Vagina (tissue), 2 donors: ENCODE measurements around the gene TNFAIP8L1.

Experiments used
- POLR2A ChIP-seq, 2 donors: fragments of 450-650 bp; IDR thresholded peaks; one replicate each; pipeline ENCODE4 v1.6.1; 2017; ENCODE audit warnings: antibody characterized with exemption in 2 of 2, mild to moderate bottlenecking in 2 of 2, moderate library complexity in 2 of 2
- POLR2AphosphoS5 ChIP-seq, 2 donors: sonication (generic); formaldehyde crosslinking; IDR thresholded peaks; one replicate each; pipeline ENCODE4 v1.9.0; 2017; ENCODE audit warnings: antibody characterized with exemption in 2 of 2, mild to moderate bottlenecking in 2 of 2, low read depth in 1 of 2; ENCODE audit not compliant: insufficient read depth in 1 of 2

- TF ChIP-seq POLR2AphosphoS5 (IDR thresholded peaks at IDR 0.05; ENCODE audit: insufficient read depth in 1 of 2, low read depth in 1 of 2): no peak
- TF ChIP-seq POLR2A (IDR thresholded peaks at IDR 0.05): no peak
Observed at GRCh38 chr19:4639531-4640246, 373 bp downstream of the TNFAIP8L1 start.
